ENCODE results near the gene HRC. TPM values are rescaled to one million over a fixed set of nuclear protein-coding genes. Genes with fewer than 3 reads are reported as not detected.

Gene HRC
- total and polyA plus RNA-seq, 2 donors (not counting 3 experiments of a cell fraction or from before 2014, with no cell fraction given): not detected

DNA sequence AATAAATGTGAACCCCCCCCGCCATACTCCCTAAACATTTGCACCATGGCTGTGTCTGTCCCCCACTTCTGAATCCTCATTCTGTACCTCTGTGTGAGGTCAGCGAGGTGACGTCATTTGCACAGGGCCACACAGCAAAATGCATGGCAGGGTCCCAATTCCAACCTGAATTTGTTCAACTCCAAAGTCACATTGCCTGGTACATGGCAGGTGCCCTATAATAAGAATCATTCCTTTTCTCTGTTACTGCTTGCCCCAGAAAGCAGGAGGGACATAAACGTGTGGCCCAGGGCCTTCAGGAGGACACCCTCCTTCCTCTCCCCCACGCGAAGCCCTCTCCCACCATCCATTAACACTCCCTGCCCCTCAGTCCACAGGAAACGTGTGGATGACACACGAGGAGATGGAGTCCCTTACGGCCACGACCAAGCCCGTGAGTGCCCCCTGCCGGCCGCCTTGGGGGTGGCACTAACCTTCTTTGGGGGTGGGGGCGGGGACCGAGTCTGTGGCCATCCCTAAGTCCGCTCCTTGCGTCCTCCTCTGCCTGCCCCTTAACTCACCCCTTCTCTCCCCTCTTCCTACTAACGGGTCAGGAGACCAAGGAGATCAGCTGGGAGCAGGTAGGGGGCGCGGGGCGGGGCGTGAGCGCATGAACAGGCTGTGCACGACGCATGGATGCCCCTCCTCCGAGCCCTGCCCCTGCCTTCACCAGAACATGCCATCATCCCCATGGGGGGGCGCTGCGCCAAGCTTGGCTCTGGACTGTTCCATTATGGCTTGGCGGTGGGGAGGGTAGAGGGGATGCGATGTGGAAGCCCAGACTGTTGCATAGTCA, 9.4 kb downstream of the HRC start:
- H3K4me2 ChIP-seq (ENCODE audit: insufficient read depth, low read length): no peak overlapping the region
- BruUV-seq (replicated peaks): no TSS peak
- DNase-seq (ENCODE audit: low read depth, low spot score): peak; percentile 77
- H3K27me3 ChIP-seq (ENCODE audit: control insufficient read depth in 2 of 2, insufficient read depth in 2 of 2, low read length in 2 of 2): peaks cover 0 to 5% of the 10 kb centered on the region in 2 experiments
- ChIA-PET POLR2A (interaction anchor here (0.5 to 0.7 kb wide), 2 partner anchors 50 to 137 kb away, joined by 4 to 8 read pairs; no protein-coding TSS in a partner anchor), CTCF (interaction anchor here (0.7 to 5.1 kb wide), 23 partner anchors 9 to 146 kb away, joined by 3 to 56 read pairs (median 6); partner anchors contain the start of genes HRC, LIN7B, PPFIA3 and TRPM4)
- H2AFZ ChIP-seq (ENCODE audit: low read depth, low read length): peak overlapping the region; percentile 84
- no peak overlapping the region for H3K4me3 ChIP-seq (replicated peaks in 1 of 3; ENCODE audit: insufficient read depth in 1 of 3, low read depth in 1 of 3, low read length in 3 of 3)
- dilution Hi-C loops (cut with MboI; ENCODE audit: extremely low pct_ligation_motif_present, low sequenced_read_pairs): no loop called here
- H3K36me3 ChIP-seq (ENCODE audit: control insufficient read depth in 2 of 2, extremely low read depth in 1 of 2, insufficient read depth in 2 of 2, low read length in 2 of 2): no peaks in the 10 kb centered on the region
- no peaks in the 10 kb centered on the region for H4K20me1 ChIP-seq (replicated peaks; ENCODE audit: control insufficient read depth, extremely low read depth, insufficient read depth, low read length)
- H3K9me1 ChIP-seq (replicated peaks; ENCODE audit: control insufficient read depth, extremely low read depth, insufficient read depth, low read length): no peaks in the 10 kb centered on the region
- H3K9me3 ChIP-seq (replicated peaks; ENCODE audit: control insufficient read depth, insufficient read depth, low read length): no peaks in the 10 kb centered on the region
- H3K27ac ChIP-seq (ENCODE audit: insufficient read depth, low read depth, low read length): no peak overlapping the region
- peak; percentile 38 for FAIRE-seq
- H3K9ac ChIP-seq (replicated peaks; ENCODE audit: extremely low read depth, insufficient read depth, low read length): no peak overlapping the region
- intact Hi-C loops (cut with micrococcal nuclease): loop anchor here (1.0 kb wide), 2 partner anchors 47 to 71 kb away; no protein-coding TSS in a partner anchor
- H3K79me2 ChIP-seq (ENCODE audit: control insufficient read depth, insufficient read depth, low read length): no peaks in the 10 kb centered on the region
- peaks cover 24% of the 10 kb centered on the region for H3K4me1 ChIP-seq (ENCODE audit: control insufficient read depth, extremely low read depth, insufficient read depth, low read length)
- TF ChIP-seq, protein P1, sequence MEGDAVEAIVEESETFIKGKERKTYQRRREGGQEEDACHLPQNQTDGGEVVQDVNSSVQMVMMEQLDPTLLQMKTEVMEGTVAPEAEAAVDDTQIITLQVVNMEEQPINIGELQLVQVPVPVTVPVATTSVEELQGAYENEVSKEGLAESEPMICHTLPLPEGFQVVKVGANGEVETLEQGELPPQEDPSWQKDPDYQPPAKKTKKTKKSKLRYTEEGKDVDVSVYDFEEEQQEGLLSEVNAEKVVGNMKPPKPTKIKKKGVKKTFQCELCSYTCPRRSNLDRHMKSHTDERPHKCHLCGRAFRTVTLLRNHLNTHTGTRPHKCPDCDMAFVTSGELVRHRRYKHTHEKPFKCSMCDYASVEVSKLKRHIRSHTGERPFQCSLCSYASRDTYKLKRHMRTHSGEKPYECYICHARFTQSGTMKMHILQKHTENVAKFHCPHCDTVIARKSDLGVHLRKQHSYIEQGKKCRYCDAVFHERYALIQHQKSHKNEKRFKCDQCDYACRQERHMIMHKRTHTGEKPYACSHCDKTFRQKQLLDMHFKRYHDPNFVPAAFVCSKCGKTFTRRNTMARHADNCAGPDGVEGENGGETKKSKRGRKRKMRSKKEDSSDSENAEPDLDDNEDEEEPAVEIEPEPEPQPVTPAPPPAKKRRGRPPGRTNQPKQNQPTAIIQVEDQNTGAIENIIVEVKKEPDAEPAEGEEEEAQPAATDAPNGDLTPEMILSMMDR (IDR thresholded peaks at IDR 0.05; ENCODE audit: extremely low read depth in 1 of 2, insufficient read depth in 1 of 2, low read depth in 1 of 2, low read length in 2 of 2): peak; percentile 75 to 96
- TF ChIP-seq, protein P2, sequence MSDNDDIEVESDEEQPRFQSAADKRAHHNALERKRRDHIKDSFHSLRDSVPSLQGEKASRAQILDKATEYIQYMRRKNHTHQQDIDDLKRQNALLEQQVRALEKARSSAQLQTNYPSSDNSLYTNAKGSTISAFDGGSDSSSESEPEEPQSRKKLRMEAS (IDR thresholded peaks at IDR 0.05; ENCODE audit: insufficient read depth, insufficient read length): no peak
- TF ChIP-seq POLR2AphosphoS5 (IDR thresholded peaks at IDR 0.05; ENCODE audit: insufficient read depth, low read depth, low read length): peak; percentile 18
- TF ChIP-seq MYC (IDR thresholded peaks at IDR 0.05; ENCODE audit: low read depth, low read length): no peak

Data from endothelial cell of umbilical vein (primary cell).